ENCODE data around the gene VDAC1. TPM values are rescaled to one million over a fixed set of nuclear protein-coding genes. Genes with fewer than 3 reads are reported as not detected.

Gene VDAC1
- total RNA-seq, 2 donors from 2014 or later: 202 to 226 TPM

GRCh38 chr5:133934822-133935666, 69.7 kb downstream of the VDAC1 start:
- WGBS, 2 experiments (ENCODE audit: insufficient coverage in 1 of 2, insufficient read length in 1 of 2): 89 to 93% methylated on average over 3 to 5 of the region's 5 CpGs
- DNase-seq: no peak

DNA sequence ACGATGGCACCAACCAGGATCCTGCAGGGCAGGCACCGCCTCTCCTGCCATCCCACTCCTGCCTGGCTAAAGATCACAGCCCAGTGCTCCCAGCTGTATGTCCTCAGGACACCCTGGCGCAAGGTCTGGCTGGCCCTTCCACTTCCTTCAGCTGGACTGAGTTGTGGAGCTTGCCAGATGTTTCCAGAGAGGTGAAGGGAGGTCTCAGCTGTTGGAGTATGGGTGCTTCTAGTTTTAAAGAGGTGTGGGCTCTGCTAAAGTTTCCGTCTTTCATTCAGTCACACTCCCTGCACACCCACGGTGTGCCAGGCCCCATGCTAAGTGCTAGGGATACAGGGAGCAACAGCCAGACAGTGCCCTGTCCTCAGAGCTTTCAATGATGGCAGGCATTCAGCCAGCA, 70.5 kb downstream of the VDAC1 start:
- no peak overlapping the region for H3K27ac Mint-ChIP-seq
- TF ChIP-seq CTCF (conservative IDR thresholded peaks at IDR 0.05): no peak
- Histone ChIP-seq H3K9me3 (ENCODE audit: control insufficient read depth, low read length) (no peaks in the 10 kb centered on the region), H3K4me3 (ENCODE audit: low read length) (no peak overlapping the region), H3K9ac (ENCODE audit: extremely low read depth, low read length, poor library complexity, severe bottlenecking) (no peak overlapping the region), H3K36me3 (ENCODE audit: control insufficient read depth, insufficient read depth, low read length) (no peaks in the 10 kb centered on the region), H3K4me1 (ENCODE audit: control insufficient read depth, insufficient read depth, low read length) (peaks cover 4% of the 10 kb centered on the region), H3K27me3 (ENCODE audit: control insufficient read depth, insufficient read depth, low read length, poor library complexity, severe bottlenecking) (no peaks in the 10 kb centered on the region), H3K27ac (ENCODE audit: low read depth, low read length) (no peak overlapping the region)
- no peaks in the 10 kb centered on the region for H3K36me3 Mint-ChIP-seq (ENCODE audit: low read depth)
- 88% methylated on average over 5 of the region's 5 CpGs; no CpG with 5 or more reads in 1 of the 2 experiments for WGBS, 2 experiments (ENCODE audit: insufficient coverage in 1 of 2, insufficient read length in 1 of 2)
- H3K9me3 Mint-ChIP-seq: peaks cover 10% of the 10 kb centered on the region
- peaks cover 14% of the 10 kb centered on the region for H3K4me1 Mint-ChIP-seq
- no peak overlapping the region for H3K4me3 Mint-ChIP-seq
- no peaks in the 10 kb centered on the region for H3K27me3 Mint-ChIP-seq (ENCODE audit: insufficient read depth)
- no peak for DNase-seq

More at GRCh38 chr5:133934822-133935666, 69.7 kb downstream of the VDAC1 start:
- Histone ChIP-seq H3K27ac (ENCODE audit: low read depth, low read length) (no peak overlapping the region), H3K27me3 (ENCODE audit: control insufficient read depth, insufficient read depth, low read length, poor library complexity, severe bottlenecking) (no peaks in the 10 kb centered on the region), H3K36me3 (ENCODE audit: control insufficient read depth, insufficient read depth, low read length) (no peaks in the 10 kb centered on the region), H3K9me3 (ENCODE audit: control insufficient read depth, low read length) (no peaks in the 10 kb centered on the region), H3K4me3 (ENCODE audit: low read length) (no peak overlapping the region), H3K9ac (ENCODE audit: extremely low read depth, low read length, poor library complexity, severe bottlenecking) (no peak overlapping the region), H3K4me1 (ENCODE audit: control insufficient read depth, insufficient read depth, low read length) (peaks cover 4% of the 10 kb centered on the region)
- Mint-ChIP-seq H3K36me3 (ENCODE audit: low read depth) (no peaks in the 10 kb centered on the region), H3K9me3 (peaks cover 11% of the 10 kb centered on the region), H3K27me3 (ENCODE audit: insufficient read depth) (no peaks in the 10 kb centered on the region), H3K4me1 (peaks cover 15% of the 10 kb centered on the region), H3K27ac (no peak overlapping the region), H3K4me3 (no peak overlapping the region)
- TF ChIP-seq CTCF (conservative IDR thresholded peaks at IDR 0.05): no peak

DNA sequence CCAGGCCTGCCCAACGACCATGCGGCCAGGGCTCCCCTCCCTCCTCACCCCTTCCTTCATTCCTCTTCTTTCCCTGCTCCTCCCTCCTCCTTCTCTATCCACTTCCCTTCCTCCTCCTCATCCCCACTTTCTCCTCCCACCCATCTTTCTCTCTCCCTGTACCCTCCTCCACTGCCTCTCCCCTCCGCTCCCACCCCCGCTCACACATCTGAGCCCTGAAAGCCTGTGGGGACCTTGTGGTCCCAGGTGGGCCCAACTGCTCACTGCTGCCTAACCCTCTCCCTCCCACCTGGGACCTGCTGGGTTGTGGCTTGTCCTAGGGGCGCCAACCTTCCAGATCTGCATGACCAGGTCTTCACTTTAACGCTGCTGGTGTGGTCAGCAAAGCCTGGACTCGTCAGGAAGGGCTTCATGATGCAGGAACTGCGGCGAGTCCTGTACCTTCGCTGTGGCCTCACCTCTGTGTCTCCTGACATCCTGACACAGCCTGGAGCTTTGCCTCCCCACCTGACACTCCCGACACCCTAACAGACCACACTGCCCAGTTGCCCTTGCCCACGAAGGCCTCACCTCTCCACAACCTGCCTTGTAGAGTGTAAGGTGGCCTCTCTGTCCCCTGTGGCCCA, 71.0 kb downstream of the VDAC1 start:
- no peaks in the 10 kb centered on the region for H3K27me3 Mint-ChIP-seq (ENCODE audit: insufficient read depth)
- no peaks in the 10 kb centered on the region for H3K9me3 ChIP-seq (ENCODE audit: control insufficient read depth, low read length)
- H3K4me1 Mint-ChIP-seq: peaks cover 9% of the 10 kb centered on the region
- H3K27ac ChIP-seq (ENCODE audit: low read depth, low read length): no peak overlapping the region
- no peaks in the 10 kb centered on the region for H3K36me3 ChIP-seq (ENCODE audit: control insufficient read depth, insufficient read depth, low read length)
- WGBS, 2 experiments (ENCODE audit: insufficient coverage in 1 of 2, insufficient read length in 1 of 2): 87 to 90% methylated on average over 6 to 12 of the region's 12 CpGs
- DNase-seq: no peak
- H3K27ac Mint-ChIP-seq: no peak overlapping the region
- H3K9me3 Mint-ChIP-seq: peaks cover 10% of the 10 kb centered on the region
- peaks cover 4% of the 10 kb centered on the region for H3K4me1 ChIP-seq (ENCODE audit: control insufficient read depth, insufficient read depth, low read length)
- H3K9ac ChIP-seq (ENCODE audit: extremely low read depth, low read length, poor library complexity, severe bottlenecking): no peak overlapping the region
- H3K27me3 ChIP-seq (ENCODE audit: control insufficient read depth, insufficient read depth, low read length, poor library complexity, severe bottlenecking): no peaks in the 10 kb centered on the region
- no peak for TF ChIP-seq CTCF (conservative IDR thresholded peaks at IDR 0.05)
- H3K36me3 Mint-ChIP-seq (ENCODE audit: low read depth): no peaks in the 10 kb centered on the region
- H3K4me3 Mint-ChIP-seq: no peak overlapping the region
- H3K4me3 ChIP-seq (ENCODE audit: low read length): no peak overlapping the region
